HTERT RPE-1 (cell line): ENCODE measurements around the gene DLL1.
"Not testable (repeated sequence)": the region's sequence is repeated elsewhere in the genome, so short reads cannot be mapped to it uniquely, and the experiment has no call there.

ENCODE experiments used
- in situ Hi-C: fragments of 300-500 bp; cut with MboI; formaldehyde crosslinking; loops from 4 replicates; pipeline ENCODE4 v1.14.3; 2020; ENCODE audit warnings: low sequenced_read_pairs

Gene DLL1, protein sequence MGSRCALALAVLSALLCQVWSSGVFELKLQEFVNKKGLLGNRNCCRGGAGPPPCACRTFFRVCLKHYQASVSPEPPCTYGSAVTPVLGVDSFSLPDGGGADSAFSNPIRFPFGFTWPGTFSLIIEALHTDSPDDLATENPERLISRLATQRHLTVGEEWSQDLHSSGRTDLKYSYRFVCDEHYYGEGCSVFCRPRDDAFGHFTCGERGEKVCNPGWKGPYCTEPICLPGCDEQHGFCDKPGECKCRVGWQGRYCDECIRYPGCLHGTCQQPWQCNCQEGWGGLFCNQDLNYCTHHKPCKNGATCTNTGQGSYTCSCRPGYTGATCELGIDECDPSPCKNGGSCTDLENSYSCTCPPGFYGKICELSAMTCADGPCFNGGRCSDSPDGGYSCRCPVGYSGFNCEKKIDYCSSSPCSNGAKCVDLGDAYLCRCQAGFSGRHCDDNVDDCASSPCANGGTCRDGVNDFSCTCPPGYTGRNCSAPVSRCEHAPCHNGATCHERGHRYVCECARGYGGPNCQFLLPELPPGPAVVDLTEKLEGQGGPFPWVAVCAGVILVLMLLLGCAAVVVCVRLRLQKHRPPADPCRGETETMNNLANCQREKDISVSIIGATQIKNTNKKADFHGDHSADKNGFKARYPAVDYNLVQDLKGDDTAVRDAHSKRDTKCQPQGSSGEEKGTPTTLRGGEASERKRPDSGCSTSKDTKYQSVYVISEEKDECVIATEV

DNA sequence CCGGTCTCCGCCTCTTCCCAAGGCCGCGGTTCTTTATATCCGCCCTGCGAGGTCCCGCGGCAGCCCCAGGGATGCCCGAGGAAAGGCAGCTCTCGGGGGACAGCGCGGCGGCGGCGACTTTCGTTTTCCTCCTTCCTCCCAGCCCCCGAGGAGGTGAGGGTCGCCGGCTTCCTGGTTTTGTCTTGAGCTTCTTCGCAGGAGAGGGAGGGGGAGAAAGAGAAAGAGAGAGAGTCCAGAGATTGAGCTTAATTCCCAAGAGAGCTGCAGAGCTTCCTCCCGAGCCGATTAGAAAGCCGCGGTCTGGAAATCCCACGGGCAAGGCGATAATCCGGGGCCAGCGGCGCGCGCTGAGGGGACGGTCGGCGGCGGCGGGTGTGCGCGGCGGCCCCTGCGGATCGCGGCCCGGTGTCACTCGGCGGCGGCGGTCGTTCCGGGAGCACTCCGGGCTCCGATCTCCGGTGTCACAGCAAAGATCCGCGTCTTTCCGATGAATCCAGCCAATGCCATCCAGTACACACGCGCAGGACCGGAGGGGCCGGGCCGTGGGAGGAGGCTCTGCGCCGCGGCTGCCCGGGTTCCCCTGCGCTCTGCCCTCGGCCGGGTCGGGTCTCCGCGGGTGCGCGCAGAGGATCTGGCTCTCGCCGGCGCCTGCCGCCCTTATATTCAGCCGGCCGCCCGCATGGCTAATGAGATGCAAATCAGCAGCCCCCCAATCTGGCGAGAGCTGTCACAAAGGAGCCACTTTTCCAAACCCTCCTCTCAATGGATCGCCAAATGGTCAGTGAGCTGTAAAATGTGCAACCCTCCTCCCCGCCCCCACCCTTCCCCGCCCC is at the start of gene DLL1:
Gene DLL1 (minus strand): TSS at position 783 of the 833 bp plus-strand sequence. CDS start 939 bp downstream, outside the sequence.
- in situ Hi-C loops, result no loop called here

DNA sequence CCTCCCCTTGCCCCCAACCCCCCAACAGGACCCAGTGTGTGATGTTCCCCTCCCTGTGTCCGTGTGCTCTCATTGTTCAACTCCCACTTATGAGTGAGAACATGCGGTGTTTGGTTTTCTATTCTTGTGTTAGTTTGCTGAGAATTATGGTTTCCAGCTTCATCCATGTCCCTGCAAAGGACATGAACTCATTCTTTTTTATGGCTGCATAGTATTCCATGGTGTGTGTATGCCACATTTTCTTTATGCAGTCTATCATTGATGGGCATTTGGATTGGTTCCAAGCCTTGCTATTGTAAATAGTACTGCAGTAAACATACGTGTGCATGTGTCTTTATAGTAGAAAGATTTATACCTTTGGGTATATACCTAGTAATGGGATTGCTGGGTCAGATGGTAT is 44.3 kb upstream of the DLL1 start:
- in situ Hi-C loops, result not testable (repeated sequence)

DNA sequence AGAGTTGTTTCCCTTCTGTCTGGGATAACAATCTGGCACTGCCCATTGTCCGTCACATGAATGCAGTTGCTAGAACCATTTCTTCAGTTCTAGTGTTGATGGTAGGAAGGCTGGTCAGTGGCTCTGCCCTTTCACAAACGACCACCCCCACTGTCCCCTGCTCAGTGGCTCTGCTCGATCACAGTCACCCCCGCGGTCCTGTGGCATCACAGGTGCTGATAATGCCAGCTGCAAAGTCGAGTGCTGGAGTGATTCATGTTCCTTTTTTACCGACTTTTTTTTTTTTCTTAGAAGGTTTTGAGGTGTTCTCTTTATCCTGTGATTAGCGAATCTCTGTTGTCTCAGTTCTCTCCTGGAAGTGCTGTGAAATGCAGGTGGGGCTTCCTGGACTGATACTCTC is 38.4 kb upstream of the DLL1 start:
- in situ Hi-C loops, result no loop called here

DNA sequence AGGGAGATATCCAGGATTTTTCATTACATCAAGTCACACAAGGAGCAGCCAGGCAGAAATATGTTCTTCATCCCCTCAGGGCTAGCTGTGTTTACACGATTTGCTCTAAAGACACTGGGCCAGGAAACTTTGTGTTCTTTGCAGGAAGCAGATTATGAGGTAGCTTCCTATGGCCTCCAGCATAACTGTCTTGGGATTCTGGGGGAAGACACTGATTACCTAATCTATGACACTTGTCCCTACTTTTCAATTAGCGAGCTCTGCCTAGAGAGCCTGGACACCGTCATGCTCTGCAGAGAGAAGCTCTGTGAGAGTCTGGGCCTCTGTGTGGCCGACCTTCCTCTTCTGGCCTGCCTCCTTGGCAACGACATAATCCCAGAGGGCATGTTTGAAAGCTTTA is 26.8 kb upstream of the DLL1 start:
- in situ Hi-C loops, result no loop called here

DNA sequence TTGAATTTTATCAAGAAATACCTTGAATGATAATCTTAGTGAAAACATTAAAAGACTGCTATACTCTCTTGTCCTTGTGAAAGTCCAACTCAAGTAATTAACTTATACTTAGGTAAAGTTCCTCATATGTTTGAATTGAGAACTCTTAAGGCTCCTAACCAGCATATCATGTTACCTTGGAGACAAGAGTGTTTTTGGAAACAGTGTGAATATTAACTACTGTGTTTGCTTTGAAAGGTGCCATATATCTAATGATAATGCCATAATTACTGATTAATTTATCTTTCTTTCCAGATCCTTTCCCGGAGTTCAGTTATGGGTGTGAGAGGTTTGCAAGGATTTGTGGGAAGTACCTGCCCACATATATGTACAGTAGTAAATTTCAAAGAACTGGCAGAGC is 26.2 kb upstream of the DLL1 start:
- in situ Hi-C loops, result no loop called here

DNA sequence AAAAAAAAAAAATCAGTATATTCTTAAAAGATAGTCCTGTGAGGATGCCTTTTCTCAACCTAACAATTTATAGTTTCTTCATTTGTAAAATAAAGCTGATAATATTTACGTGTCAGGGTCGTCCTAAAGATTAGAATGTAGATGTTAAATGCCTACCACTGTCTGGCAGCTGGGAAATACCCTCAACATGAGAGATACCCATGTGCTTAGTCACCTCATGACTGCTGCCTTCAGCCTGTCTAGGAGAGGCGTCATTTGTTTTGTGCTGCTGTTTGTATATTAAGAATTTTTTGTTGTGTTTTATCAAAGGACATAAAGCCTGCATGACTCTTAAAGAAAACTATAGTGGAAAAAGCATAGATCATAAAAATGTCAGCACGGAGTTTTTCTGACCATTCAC is 25.2 kb upstream of the DLL1 start:
- in situ Hi-C loops, result no loop called here

DNA sequence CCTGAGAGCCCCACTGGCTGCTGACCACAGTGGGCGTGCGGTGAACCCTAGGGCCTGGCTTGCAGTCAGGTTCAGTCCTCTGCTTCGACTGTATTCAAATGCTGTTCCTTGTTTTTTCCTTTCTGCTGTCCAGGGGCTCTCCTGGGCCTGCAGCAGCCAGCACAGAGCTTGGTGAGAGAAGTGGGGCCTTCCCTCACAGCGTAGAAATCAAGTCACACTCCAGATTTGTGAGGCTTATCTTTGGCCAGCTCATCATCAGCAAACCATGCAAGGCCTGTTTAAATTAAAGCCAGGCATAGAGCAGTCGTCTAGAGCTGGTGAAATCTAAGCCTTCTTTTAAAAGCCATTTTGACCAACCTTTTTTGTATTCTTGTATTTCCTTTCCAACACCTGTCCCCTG is 24.1 kb upstream of the DLL1 start:
- in situ Hi-C loops, result no loop called here

DNA sequence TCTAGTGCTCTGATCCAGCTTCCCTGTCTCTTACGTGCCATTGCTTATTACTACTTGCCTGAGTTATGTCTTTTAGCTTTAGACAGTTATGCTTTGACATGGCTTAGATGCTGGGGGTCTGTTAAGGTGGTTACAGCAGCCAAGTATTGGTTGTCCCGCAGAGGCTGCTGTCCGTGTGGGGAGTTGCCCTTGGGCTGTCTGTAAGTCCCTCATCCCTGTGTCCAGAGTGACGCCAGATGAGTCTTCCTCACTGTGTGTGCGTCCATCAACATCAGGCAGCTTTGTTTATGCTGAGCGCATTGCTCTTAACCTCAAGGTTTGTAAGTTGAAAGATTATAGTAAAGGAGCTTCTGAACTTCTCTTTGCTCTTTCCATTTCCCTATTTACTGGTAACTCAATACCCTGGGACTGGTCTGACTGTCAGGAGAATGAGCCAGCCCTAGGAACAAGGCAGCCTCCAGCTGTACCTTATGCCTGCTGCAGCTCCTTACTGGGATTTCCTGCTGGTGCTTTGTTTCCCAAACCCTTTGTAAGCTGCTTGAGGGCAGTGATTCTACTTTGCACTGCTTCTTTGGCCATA is 22.9 kb upstream of the DLL1 start:
- in situ Hi-C loops, result no loop called here

DNA sequence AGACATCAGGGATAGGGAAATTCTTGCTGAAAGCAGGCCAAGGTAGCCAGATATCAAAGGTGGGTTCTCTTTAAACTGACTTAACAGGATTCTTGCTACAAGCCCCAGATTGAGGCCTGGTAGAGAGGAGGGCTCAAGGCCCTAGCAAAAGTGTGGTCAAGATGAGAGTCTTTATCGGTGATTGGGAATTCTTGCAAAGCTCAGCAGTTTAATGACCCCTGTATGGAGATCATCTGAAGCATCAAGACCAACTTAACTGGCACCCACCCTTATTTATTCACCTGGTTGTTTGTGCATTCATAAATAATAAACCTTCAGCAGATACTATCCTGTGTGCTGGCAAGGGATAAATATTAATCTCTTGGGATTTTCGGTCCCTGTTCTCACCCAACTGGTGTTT is 22.0 kb upstream of the DLL1 start:
- in situ Hi-C loops, result no loop called here

DNA sequence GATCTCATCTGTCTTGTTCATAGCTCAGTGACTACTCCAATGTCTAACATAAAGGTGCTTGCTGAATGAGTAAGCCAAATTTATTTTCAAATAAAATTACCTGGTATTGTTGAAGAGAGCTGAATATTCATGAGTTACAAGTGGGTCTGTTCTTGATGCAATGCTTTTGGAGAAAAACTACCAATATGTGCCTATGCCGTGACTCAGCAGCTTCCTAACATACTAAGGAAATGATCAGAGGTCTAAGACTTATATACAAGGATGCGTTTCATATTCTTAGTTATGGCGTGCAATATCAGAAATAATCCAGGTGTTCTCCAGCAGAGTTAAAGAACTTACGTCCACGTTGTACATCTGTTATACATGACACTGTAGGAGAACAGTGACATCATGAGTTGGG is 20.8 kb upstream of the DLL1 start:
- in situ Hi-C loops, result no loop called here

DNA sequence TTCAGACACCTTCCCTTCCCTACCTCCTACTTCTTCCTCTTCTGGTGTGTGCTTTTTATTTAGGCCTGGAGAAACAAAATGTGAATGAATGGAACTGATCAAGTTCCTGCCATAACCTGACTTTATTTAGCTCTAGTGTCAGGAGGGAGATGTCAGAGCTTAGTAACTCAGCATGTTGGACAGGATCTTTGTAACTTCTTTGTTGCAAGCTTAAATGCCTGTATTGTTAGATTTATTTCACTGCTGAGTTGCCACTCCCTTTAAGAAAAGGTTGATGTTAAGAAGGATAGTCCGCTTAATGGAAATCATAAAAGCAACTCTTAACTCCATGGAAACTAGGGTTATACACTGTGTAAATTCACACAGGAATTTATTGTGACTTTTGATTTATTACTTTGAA is 17.9 kb upstream of the DLL1 start:
- in situ Hi-C loops, result no loop called here

DNA sequence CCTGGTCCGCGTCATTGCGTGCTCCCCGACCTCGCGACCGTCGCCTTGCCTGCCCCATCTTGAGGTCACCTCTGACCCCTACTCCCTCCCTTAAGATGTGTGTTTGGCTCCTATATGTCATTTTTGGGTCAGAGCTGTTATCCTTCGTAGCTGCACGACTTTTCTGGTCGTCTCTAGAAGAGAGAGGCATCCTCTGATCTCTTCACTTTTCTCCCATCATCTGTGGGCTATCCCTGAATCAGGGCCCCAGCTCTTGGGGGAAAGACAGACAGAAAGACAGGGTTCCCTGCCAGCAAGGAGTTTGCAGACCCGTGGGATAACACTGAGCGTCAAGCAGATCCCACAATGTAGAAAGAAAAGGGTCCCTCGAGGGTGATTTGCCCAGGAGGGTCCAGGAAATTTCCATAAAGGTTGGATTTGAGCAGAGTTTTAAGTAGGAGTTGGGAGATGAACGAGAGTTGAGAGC is 16.2 kb upstream of the DLL1 start:
- in situ Hi-C loops, result no loop called here

DNA sequence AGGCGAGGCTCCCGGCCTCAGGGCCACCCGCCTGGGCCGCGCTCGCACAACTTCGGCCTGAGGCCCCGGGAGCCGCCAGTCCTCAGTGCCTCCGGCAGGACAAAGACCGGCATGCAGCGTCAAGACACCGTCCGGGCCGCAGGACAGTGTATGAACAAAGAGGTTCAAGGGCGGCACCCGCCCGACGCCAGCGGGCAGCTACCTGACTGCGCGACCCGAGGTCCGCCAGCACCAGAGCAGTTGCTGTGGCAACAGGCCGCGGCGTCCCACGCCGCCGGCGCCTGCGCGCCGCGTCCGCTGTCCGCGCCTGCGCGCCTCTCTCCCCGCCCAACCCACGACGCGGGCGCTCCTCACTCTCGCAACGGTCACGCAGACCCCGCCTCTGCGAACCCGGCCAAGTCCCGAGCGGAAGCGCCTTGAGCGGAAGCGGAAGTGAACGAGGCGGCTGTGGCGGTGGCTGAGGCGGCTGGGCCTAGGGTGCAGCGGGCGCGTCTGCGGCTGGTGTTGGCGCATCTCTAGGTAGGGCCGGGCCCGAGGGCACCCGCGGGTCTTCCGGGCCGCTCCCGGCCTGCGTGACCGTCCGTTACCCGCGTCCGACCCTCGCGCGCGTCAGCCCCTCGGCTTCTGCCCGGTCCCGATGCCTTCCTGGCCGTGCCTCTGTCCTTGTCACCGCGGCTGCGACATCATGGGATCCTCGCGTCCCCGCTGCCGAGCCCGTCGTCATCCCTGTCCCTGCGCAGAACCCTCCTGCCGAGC is 15.6 kb upstream of the DLL1 start, which contains the start of gene FAM120B:
Gene FAM120B (plus strand): TSS at position 435 of the 756 bp plus-strand sequence. CDS start 10,633 bp downstream, outside the sequence.
- in situ Hi-C loops, result no loop called here

DNA sequence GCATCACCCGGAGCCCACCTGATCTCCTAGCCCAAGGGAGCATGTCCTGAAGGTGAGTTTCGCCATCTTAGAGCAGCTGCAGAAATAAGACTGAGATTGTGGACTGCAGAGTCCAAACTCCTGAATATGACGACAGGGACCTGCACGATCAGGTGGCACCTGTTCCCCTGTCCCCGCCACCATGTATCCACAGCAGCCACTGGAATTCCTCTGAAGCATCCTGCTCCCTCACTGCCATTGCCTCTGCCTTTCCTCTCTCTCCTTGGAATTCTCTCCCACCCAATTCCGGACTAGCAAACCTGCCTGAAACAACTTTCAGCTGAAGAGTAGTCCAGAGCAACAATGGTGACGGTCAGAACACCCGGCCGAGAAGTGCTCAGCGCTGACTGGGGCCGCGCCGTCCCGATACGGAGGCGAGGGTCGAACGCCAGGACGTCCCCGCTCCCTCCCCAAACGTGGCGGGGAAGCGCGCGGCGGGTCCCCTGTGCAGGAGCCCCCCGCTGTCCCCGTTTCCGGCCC is 15.0 kb upstream of the DLL1 start:
- in situ Hi-C loops, result no loop called here

DNA sequence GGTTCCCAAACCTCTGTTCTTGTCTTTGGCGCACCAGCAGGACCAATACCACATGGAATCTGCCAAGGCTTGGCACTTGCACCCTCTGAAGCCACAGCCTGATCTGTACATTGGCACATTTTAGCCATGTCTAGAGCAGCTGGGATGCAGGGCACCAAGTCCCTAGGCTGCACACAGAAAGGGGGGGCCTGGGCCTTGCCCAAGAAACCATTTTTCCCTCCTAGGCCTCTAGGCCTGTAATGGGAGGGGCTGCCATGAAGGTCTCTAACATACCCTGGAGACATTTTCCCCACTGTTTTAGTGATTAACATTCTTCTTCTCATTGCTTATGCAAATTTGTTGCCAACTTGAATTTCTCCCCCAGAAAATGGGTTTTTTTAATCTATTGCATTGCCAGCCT is 10.3 kb upstream of the DLL1 start:
- in situ Hi-C loops, result no loop called here

DNA sequence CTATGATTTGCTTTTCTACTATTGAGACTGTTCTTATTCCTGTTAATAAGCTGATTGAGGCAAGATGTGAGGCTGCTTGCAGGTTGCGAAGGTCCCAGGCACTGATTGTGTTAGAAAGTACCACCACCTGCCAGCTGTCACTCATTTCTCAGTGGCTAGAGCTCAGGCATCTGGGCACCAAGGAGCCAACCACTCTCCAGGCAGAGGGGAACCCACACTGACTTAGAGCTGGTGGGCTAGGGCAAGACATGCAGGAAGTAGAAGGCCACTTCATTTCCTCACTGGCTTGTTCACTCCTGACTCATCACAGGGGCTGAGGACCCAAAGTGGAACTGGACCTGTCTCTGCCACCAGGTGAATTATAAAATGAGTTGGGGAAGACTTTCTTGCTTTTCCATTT is 7.8 kb upstream of the DLL1 start:
- in situ Hi-C loops, result no loop called here

DNA sequence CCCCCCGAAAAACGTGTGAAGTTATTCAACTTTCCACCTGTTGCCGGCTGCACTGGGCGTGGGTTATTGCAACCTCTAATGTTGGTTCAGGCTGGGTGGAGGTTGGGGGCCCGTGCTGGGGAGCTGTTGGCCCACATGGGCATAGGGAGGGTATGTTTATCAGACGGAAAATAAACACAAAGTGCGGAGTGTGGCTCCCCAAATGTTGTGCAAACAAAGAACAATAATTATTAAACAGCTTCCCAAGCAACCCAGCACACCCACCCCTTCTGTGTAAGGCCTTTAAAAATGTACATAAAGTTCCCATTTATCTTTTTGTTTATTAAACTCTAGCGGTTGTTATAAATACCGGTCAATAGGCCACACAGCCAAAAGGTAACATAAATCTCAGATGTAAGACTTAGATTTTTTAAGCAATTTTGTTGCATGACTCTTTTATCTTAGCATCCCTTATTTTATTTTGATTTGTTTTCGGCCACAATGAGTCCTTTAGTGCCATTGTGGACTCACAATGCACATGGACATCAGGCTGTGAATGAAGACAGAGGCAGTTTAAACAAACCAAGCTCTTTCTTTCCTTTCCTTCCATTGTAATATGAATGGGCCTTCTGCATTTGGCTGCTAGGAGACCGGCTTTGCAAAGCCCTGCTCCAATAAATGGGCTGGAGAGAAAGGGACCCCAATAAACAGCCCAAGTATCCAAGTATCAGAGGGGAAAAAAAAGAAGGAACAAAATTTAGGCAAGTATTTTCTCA is 6.9 kb upstream of the DLL1 start:
- in situ Hi-C loops, result no loop called here

DNA sequence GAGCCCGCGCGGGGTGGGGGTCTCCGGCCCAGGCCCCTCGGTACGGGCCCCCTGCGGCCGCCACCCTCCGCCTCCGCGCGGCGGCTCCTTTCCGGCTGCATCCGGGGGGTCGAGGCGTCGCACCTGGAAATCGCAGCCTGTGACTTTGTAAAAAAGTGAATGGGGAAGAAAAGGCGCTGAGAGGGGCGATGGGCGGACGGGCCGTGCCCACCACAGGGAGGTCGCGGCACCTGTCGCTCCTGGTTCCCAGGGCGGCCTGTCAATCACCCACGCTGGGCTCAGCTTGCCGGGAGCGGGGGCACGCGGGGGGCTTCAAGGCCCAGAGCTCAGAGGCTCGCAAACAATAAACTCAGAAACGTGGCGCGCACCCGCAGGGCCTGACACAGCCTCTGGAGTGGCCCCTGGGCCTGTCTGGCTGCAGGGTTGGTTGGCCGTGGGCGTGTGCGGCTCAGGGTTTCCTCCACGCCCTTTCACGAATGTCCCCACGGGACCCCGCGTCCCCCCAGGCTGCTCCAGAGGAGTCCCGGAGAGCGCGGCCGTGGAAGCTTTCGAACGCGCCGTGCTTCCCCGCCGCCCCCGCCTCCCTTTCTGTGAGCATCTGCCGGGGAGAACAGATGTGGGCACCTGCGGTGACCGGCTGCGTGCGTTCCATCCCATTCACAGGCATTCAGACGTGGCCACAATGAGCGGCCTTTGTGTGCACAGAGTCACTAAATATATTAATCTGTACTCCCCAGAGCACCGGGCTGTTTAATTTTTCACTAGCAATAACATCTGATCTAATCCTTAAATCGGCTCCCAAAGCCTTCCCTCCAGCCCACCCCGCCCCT is 6.1 kb upstream of the DLL1 start:
- in situ Hi-C loops, result no loop called here

DNA sequence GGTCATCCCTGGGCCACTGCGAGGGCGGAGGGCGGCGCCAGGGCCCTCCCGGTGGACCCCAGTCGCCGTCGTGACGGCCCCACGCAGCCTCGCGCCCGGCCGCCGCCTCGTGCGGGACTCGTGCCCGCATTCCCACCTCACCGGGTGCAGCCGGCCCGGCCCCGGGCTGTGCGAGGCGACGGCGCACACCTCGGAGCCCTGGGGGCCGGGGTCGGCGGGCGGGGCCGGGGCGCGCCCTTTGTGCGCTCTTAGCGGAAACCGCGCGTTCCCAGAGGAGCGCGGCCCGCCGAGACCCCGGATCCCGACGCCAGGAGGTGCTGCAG is 5.5 kb upstream of the DLL1 start:
- in situ Hi-C loops, result no loop called here
